BE2C (cell line): ENCODE results near the gene GALNT2.

Experiments used
- DNase-seq: peaks from one replicate; pipeline ENCODE4 v3.0.0-alpha.2; 2020
- H3K27me3 ChIP-seq: fragments of 250-450 bp; sonication (Bioruptor Pico); 2 replicates; pipeline ENCODE4 v1.5.1; 2020; ENCODE audit warnings: mild to moderate bottlenecking
- H3K36me3 ChIP-seq: fragments of 250-450 bp; sonication (Bioruptor Pico); 2 replicates; pipeline ENCODE4 v1.5.1; 2020; ENCODE audit warnings: mild to moderate bottlenecking
- H3K4me1 ChIP-seq: fragments of 250-450 bp; sonication (Bioruptor Pico); 2 replicates; pipeline ENCODE4 v1.5.1; 2020
- H3K4me3 ChIP-seq: 2 replicates; pipeline ENCODE4 v1.5.1; 2011; ENCODE audit warnings: low read depth, low read length
- H3K9me3 ChIP-seq: fragments of 250-450 bp; sonication (Bioruptor Pico); 2 replicates; pipeline ENCODE4 v1.5.1; 2020
- TF ChIP-seq, protein P1 (sequence below): IDR thresholded peaks from 2 replicates; pipeline ENCODE4 v1.5.1; 2012; ENCODE audit warnings: mild to moderate bottlenecking, low read depth, low read length

The GALNT2 gene

DNA sequence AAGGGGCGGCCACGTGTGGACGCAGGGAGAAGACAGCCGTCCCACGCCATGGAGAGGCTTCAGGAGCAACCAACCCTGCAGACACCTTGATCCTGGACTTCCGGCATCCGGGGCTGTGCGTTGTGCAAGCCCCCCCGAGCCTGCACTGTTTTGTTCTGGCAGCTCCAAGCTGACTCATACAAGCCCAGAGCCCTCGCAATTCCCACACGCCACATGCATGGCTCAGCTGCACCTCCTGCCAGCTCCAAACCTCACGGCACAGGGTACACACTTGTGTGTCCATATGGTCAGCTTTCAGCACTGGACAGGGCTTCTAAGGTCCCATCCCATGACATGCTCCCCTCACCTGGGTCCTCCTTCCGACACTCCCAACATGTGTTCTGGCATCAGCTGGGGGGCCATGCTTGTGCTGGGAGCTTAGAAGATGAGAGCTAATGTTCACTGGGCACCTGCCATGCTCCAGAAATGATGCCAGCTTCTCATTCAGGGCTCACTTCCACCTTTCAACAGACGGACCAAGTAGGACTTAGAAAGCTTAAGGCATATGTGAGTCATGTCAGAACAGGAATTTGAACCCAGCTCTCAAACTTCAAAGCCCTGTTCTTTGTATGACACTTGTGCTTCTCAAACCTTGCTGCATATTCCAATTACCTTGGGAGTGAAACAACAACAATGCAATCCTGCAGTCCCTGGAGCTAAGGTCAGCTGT is 221.8 kb downstream of the GALNT2 start:
- TF ChIP-seq, protein P1, sequence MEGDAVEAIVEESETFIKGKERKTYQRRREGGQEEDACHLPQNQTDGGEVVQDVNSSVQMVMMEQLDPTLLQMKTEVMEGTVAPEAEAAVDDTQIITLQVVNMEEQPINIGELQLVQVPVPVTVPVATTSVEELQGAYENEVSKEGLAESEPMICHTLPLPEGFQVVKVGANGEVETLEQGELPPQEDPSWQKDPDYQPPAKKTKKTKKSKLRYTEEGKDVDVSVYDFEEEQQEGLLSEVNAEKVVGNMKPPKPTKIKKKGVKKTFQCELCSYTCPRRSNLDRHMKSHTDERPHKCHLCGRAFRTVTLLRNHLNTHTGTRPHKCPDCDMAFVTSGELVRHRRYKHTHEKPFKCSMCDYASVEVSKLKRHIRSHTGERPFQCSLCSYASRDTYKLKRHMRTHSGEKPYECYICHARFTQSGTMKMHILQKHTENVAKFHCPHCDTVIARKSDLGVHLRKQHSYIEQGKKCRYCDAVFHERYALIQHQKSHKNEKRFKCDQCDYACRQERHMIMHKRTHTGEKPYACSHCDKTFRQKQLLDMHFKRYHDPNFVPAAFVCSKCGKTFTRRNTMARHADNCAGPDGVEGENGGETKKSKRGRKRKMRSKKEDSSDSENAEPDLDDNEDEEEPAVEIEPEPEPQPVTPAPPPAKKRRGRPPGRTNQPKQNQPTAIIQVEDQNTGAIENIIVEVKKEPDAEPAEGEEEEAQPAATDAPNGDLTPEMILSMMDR: no peak
- Histone ChIP-seq H3K36me3 (no peaks in the 10 kb centered on the region; the same call in 1 of the 2 replicates), H3K4me1 (no peaks in the 10 kb centered on the region), H3K4me3 (no peak overlapping the region), H3K9me3 (no peaks in the 10 kb centered on the region), H3K27me3 (no peaks in the 10 kb centered on the region)
- DNase-seq: no peak

DNA sequence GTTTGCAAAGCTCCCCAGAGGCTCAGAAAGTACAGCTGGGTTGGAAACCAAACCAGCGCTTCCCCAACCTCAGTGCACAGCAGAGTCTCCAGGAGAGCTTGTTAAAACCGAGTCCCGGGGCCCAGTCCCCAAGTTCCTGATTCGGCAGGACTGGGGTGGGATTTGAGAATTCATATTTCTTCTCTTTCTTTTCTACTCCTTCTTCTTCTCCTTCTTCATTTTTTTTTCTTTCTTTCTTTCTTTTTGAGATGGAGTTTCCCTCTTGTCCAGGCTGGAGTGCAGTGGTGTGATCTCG is 222.3 kb downstream of the GALNT2 start:
- no peaks in the 10 kb centered on the region for H3K27me3 ChIP-seq
- H3K4me3 ChIP-seq: no peak overlapping the region
- no peaks in the 10 kb centered on the region for H3K9me3 ChIP-seq
- TF ChIP-seq, protein P1: no peak
- no peak for DNase-seq
- H3K36me3 ChIP-seq: no peaks in the 10 kb centered on the region
- no peaks in the 10 kb centered on the region for H3K4me1 ChIP-seq

DNA sequence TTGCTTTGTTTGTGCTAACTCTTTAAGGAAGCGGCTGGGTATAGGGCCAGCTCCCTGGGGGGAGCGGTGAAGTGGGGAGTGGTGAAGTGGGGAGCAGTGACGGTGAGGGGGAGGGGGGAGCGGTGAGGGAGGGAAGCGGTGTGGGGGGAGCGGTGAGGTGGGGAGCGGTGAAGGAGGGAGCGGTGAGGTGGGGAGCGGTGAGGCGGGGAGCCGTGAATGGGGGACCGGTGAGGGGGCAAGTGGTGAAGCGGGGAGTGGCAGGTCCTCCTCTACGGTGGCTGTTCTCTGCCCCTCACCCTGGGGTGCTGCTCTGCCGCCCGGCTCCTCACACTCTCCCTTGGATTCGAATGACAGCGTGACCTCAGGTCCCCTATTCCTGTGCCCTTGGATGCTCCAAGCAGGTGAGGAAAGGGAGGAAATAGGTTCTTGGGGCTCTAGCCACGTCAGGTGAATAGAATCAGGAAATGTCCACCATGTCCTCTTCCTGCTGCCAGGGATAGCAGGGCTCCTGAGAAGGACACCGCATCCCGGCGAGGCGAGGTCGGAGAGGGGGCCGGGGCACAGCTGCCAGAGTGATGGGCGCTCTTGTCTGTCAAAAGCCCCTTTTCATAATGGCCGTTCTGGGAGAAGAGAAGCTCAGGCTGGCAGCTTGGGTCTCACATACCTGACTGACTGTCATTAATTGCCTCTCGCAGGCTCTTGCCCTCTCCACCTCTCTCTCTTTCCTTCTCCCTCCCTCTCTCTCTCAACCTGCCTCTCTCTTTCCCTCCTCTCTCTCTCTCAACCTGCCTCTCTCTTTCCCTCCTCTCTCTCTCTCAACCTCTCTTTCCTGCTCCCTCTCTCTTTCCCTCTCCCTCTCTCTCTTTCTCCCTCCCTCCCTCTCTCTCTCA is 224.9 kb downstream of the GALNT2 start:
- no peak overlapping the region for H3K4me3 ChIP-seq
- DNase-seq: no peak

DNA sequence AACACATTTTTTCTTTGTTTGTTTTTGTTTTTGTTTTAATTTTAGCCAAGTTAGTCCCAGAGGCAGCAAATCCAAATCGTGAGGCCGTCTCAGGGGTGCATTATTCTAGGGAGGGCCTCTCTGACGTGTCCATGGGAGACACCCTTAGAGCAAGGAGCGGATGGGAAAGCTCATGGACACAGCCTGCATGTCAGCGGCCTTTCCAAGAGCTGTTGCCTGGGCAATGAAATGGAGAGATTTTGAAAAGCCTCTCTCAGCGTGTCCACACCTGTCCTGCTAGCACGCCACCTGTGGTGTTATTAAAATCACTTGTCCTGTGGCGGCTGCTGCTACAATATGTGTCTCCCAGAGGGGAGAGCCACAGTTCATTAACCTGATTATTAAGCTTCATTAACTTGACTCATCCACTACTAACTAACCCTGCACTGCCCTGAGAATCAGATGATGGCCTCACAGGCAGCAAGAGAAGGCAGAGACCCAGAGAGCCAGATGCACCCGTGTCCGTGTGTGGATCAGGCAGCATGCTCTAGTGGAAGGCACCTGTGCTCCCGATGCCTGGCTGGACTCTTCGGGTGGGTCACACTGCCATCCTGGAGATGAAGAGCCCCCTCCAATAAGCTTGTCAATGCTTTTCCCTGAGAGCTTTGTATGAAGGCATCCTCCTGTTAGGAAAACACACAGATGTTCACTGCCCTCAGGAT is 225.8 kb downstream of the GALNT2 start:
- H3K36me3 ChIP-seq: no peaks in the 10 kb centered on the region
- H3K4me1 ChIP-seq: no peaks in the 10 kb centered on the region
- H3K4me3 ChIP-seq: no peak overlapping the region
- TF ChIP-seq, protein P1: no peak
- H3K27me3 ChIP-seq: no peaks in the 10 kb centered on the region
- no peaks in the 10 kb centered on the region for H3K9me3 ChIP-seq
- no peak for DNase-seq

More for the DNA sequence above, 224.9 kb downstream of the GALNT2 start:
- Histone ChIP-seq H3K36me3 (no peaks in the 10 kb centered on the region), H3K9me3 (no peaks in the 10 kb centered on the region), H3K4me1 (no peaks in the 10 kb centered on the region), H3K27me3 (no peaks in the 10 kb centered on the region)
- TF ChIP-seq, protein P1: no peak

DNA sequence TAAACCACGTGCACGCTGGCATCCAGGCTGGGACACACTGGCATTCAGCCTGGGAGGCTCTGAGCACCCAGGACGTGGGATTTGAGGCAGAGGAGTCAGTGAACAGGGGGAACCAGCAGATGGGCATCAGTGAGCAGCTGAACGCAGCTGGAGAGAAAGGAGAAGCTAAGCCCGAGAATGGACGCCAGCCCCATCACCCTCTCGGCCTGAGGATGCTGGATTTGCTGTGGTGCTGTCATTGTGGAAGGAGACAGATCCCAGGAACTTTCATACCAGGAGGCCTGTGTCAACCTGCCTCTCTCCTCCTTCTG is 226.3 kb downstream of the GALNT2 start:
- no peak overlapping the region for H3K4me3 ChIP-seq
- no peaks in the 10 kb centered on the region for H3K36me3 ChIP-seq
- TF ChIP-seq, protein P1: no peak
- no peaks in the 10 kb centered on the region for H3K4me1 ChIP-seq
- no peaks in the 10 kb centered on the region for H3K9me3 ChIP-seq
- DNase-seq: no peak
- H3K27me3 ChIP-seq: no peaks in the 10 kb centered on the region

DNA sequence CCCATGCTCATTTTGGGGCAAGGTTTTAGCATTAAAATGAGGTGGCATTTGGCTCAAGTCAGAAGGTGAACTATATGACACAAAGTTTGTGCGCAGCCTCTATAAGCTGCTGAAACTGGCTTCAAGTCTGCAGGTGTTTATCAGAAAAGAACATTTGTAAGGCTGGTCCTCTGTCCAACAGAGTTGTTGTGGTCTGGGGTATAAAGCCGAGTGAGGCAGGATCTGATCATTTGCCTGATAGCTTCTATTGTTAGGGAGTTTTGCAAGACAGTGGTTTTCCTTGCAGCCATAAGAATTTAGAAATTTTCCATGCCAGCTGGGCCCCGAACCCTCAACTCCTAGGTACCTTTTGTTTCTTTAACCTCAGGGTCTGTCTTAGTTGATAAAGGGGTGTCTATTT is 228.3 kb downstream of the GALNT2 start:
- Histone ChIP-seq H3K27me3 (no peaks in the 10 kb centered on the region), H3K36me3 (no peaks in the 10 kb centered on the region), H3K9me3 (no peaks in the 10 kb centered on the region), H3K4me3 (no peak overlapping the region), H3K4me1 (no peaks in the 10 kb centered on the region)
- no peak for DNase-seq
- TF ChIP-seq, protein P1: no peak
